IMR-90 (cell line): ENCODE measurements around the gene WWP2.
"Not testable (repeated sequence)": the region's sequence is repeated elsewhere in the genome, so short reads cannot be mapped to it uniquely, and the experiment has no call there.

Experiments
- CTCF ChIP-seq: conservative IDR thresholded peaks from 2 replicates; pipeline ENCODE4 v1.5.1; 2012; ENCODE audit warnings: mild to moderate bottlenecking, low read depth, low read length, improper control_type of control experiment
- POLR2A ChIP-seq: IDR thresholded peaks from 2 replicates; pipeline ENCODE4 v1.6.1; 2012; ENCODE audit warnings: mild to moderate bottlenecking, low read depth, low read length
- RAD21 ChIP-seq: IDR thresholded peaks from 2 replicates; pipeline ENCODE4 v1.6.1; 2012; ENCODE audit warnings: low read length, improper control_type of control experiment

DNA sequence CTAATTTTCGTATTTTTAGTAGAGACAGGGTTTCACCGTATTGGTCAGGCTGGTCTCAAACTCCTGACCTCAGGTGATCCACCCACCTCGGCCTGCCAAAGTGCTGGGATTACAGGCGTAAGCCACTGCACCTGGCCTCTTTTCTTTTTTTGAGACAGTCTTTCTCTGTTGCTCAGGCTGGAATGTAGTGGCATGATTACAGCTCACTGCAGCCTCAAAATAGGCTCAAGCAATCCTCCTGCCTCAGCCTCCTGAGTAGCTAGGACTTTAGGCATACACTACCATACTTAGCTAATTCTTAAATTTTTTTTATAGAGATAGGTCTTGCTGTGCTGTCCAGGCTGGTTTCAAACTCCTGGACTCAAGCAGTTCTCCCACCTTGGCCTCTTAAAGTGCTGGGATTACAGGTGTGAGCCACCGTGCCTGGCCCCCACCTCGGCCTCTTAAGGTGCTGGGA is 29.3 kb downstream of the WWP2 start:
- TF ChIP-seq POLR2A, CTCF, RAD21: not testable (repeated sequence)
